ENCODE measurements around the gene PYGO2.

Gene PYGO2

GRCh38 chr1:154962795-154963330 is 1.3 kb upstream of the PYGO2 start:
- H3K9ac ChIP-seq (ENCODE audit: low read length), result peak overlapping the region; percentile 93

GRCh38 chr1:154962156-154962749 is 671 bp upstream of the PYGO2 start:
- H3K36me3 ChIP-seq (ENCODE audit: control insufficient read depth, insufficient read depth, low read length), result peaks cover 9% of the 10 kb centered on the region
- peak overlapping the region; percentile 93 for H3K9ac ChIP-seq (ENCODE audit: low read length)
- no peaks in the 10 kb centered on the region for H3K27me3 ChIP-seq (ENCODE audit: control insufficient read depth, insufficient read depth, low read length)
- no peaks in the 10 kb centered on the region for H3K9me3 ChIP-seq (ENCODE audit: control insufficient read depth, low read length)
- peaks cover 25% of the 10 kb centered on the region for H3K4me1 ChIP-seq (ENCODE audit: control insufficient read depth, insufficient read depth, low read length)
- H3K4me3 ChIP-seq (ENCODE audit: low read length), result peak overlapping the region; percentile 75

More at GRCh38 chr1:154962795-154963330, 1.3 kb upstream of the PYGO2 start:
- peaks cover 15% of the 10 kb centered on the region for H3K36me3 ChIP-seq (ENCODE audit: control insufficient read depth, insufficient read depth, low read length)
- H3K9me3 ChIP-seq (ENCODE audit: control insufficient read depth, low read length), result no peaks in the 10 kb centered on the region
- no peak overlapping the region for H3K4me3 ChIP-seq (ENCODE audit: low read length)
- H3K27me3 ChIP-seq (ENCODE audit: control insufficient read depth, insufficient read depth, low read length), result no peaks in the 10 kb centered on the region
- H3K4me1 ChIP-seq (ENCODE audit: control insufficient read depth, insufficient read depth, low read length), result peaks cover 29% of the 10 kb centered on the region

GRCh38 chr1:154960446-154961136 is 991 bp downstream of the PYGO2 start:
- Histone ChIP-seq H3K27me3 (ENCODE audit: control insufficient read depth, insufficient read depth, low read length) (no peaks in the 10 kb centered on the region), H3K9ac (ENCODE audit: low read length) (peak overlapping the region; percentile 93), H3K36me3 (ENCODE audit: control insufficient read depth, insufficient read depth, low read length) (peaks cover 3% of the 10 kb centered on the region), H3K9me3 (ENCODE audit: control insufficient read depth, low read length) (no peaks in the 10 kb centered on the region), H3K4me1 (ENCODE audit: control insufficient read depth, insufficient read depth, low read length) (peaks cover 33% of the 10 kb centered on the region), H3K4me3 (ENCODE audit: low read length) (peak overlapping the region; percentile 75)

- peaks cover 44% of the 10 kb centered on the region for H3K4me1 ChIP-seq (ENCODE audit: control insufficient read depth, insufficient read depth, low read length)
- H3K4me3 ChIP-seq (ENCODE audit: low read length), result no peak overlapping the region
- H3K9me3 ChIP-seq (ENCODE audit: control insufficient read depth, low read length), result no peaks in the 10 kb centered on the region
- no peaks in the 10 kb centered on the region for H3K27me3 ChIP-seq (ENCODE audit: control insufficient read depth, insufficient read depth, low read length)
- H3K36me3 ChIP-seq (ENCODE audit: control insufficient read depth, insufficient read depth, low read length), result no peaks in the 10 kb centered on the region
- no peak overlapping the region for H3K9ac ChIP-seq (ENCODE audit: low read length)
Measured at GRCh38 chr1:154959426-154959780, 2.2 kb downstream of the PYGO2 start.

GRCh38 chr1:154958681-154959425 is 2.7 kb downstream of the PYGO2 start:
- Histone ChIP-seq H3K9ac (ENCODE audit: low read length) (no peak overlapping the region), H3K4me3 (ENCODE audit: low read length) (no peak overlapping the region), H3K36me3 (ENCODE audit: control insufficient read depth, insufficient read depth, low read length) (no peaks in the 10 kb centered on the region), H3K27me3 (ENCODE audit: control insufficient read depth, insufficient read depth, low read length) (no peaks in the 10 kb centered on the region), H3K4me1 (ENCODE audit: control insufficient read depth, insufficient read depth, low read length) (peaks cover 48% of the 10 kb centered on the region), H3K9me3 (ENCODE audit: control insufficient read depth, low read length) (no peaks in the 10 kb centered on the region)

- no peak overlapping the region for H3K9ac ChIP-seq (ENCODE audit: low read length)
- no peaks in the 10 kb centered on the region for H3K36me3 ChIP-seq (ENCODE audit: control insufficient read depth, insufficient read depth, low read length)
- no peaks in the 10 kb centered on the region for H3K9me3 ChIP-seq (ENCODE audit: control insufficient read depth, low read length)
- H3K27me3 ChIP-seq (ENCODE audit: control insufficient read depth, insufficient read depth, low read length), result no peaks in the 10 kb centered on the region
- H3K4me3 ChIP-seq (ENCODE audit: low read length), result no peak overlapping the region
- peaks cover 52% of the 10 kb centered on the region for H3K4me1 ChIP-seq (ENCODE audit: control insufficient read depth, insufficient read depth, low read length)
Measured at GRCh38 chr1:154958036-154958435, 3.5 kb downstream of the PYGO2 start.

GRCh38 chr1:154957091-154957657 is 4.4 kb downstream of the PYGO2 start:
- no peak overlapping the region for H3K4me3 ChIP-seq (ENCODE audit: low read length)

GRCh38 chr1:154956544-154956941 is 5.0 kb downstream of the PYGO2 start:
- Histone ChIP-seq H3K27me3 (ENCODE audit: control insufficient read depth, insufficient read depth, low read length) (no peaks in the 10 kb centered on the region), H3K9me3 (ENCODE audit: control insufficient read depth, low read length) (no peaks in the 10 kb centered on the region), H3K36me3 (ENCODE audit: control insufficient read depth, insufficient read depth, low read length) (no peaks in the 10 kb centered on the region), H3K4me3 (ENCODE audit: low read length) (peak overlapping the region; percentile 60), H3K9ac (ENCODE audit: low read length) (peak overlapping the region; percentile 60), H3K4me1 (ENCODE audit: control insufficient read depth, insufficient read depth, low read length) (peaks cover 45% of the 10 kb centered on the region)

More at GRCh38 chr1:154957091-154957657, 4.4 kb downstream of the PYGO2 start:
- Histone ChIP-seq H3K4me1 (ENCODE audit: control insufficient read depth, insufficient read depth, low read length) (peaks cover 46% of the 10 kb centered on the region), H3K9ac (ENCODE audit: low read length) (no peak overlapping the region), H3K27me3 (ENCODE audit: control insufficient read depth, insufficient read depth, low read length) (no peaks in the 10 kb centered on the region), H3K36me3 (ENCODE audit: control insufficient read depth, insufficient read depth, low read length) (no peaks in the 10 kb centered on the region), H3K9me3 (ENCODE audit: control insufficient read depth, low read length) (no peaks in the 10 kb centered on the region)

GRCh38 chr1:154955718-154956543 is 5.7 kb downstream of the PYGO2 start, which contains the start of gene PBXIP1:
Gene PBXIP1 (minus strand): TSS chr1:154956099. CDS start chr1:154953721, 2,378 bp downstream.
- Histone ChIP-seq H3K4me3 (ENCODE audit: low read length) (peak within 1 kb of the TSS; percentile 60), H3K9me3 (ENCODE audit: control insufficient read depth, low read length) (no peaks in the 10 kb centered on the region), H3K27me3 (ENCODE audit: control insufficient read depth, insufficient read depth, low read length) (no peaks in the 10 kb centered on the region), H3K9ac (ENCODE audit: low read length) (peak within 1 kb of the TSS; percentile 60), H3K4me1 (ENCODE audit: control insufficient read depth, insufficient read depth, low read length) (peaks cover 43% of the 10 kb centered on the region), H3K36me3 (ENCODE audit: control insufficient read depth, insufficient read depth, low read length) (no peaks in the 10 kb centered on the region)

GRCh38 chr1:154955039-154955717 is 6.4 kb downstream of the PYGO2 start:
- H3K9me3 ChIP-seq (ENCODE audit: control insufficient read depth, low read length), result no peaks in the 10 kb centered on the region
- H3K4me3 ChIP-seq (ENCODE audit: low read length), result peak overlapping the region; percentile 60
- H3K9ac ChIP-seq (ENCODE audit: low read length), result peak overlapping the region; percentile 60
- no peaks in the 10 kb centered on the region for H3K27me3 ChIP-seq (ENCODE audit: control insufficient read depth, insufficient read depth, low read length)
- H3K4me1 ChIP-seq (ENCODE audit: control insufficient read depth, insufficient read depth, low read length), result peaks cover 36% of the 10 kb centered on the region
- H3K36me3 ChIP-seq (ENCODE audit: control insufficient read depth, insufficient read depth, low read length), result no peaks in the 10 kb centered on the region

GRCh38 chr1:154954541-154954940 is 7.0 kb downstream of the PYGO2 start:
- Histone ChIP-seq H3K4me1 (ENCODE audit: control insufficient read depth, insufficient read depth, low read length) (peaks cover 36% of the 10 kb centered on the region), H3K27me3 (ENCODE audit: control insufficient read depth, insufficient read depth, low read length) (no peaks in the 10 kb centered on the region), H3K36me3 (ENCODE audit: control insufficient read depth, insufficient read depth, low read length) (no peaks in the 10 kb centered on the region), H3K9me3 (ENCODE audit: control insufficient read depth, low read length) (no peaks in the 10 kb centered on the region), H3K9ac (ENCODE audit: low read length) (no peak overlapping the region), H3K4me3 (ENCODE audit: low read length) (no peak overlapping the region)

Measured in mucosa of stomach (tissue), 1 donor.